H7 (cell line): ENCODE measurements around the gene TGFB2. TPM values are rescaled to one million over a fixed set of nuclear protein-coding genes. Genes with fewer than 3 reads are reported as not detected.
A peak's percentile ranks its signal among the peaks of the same experiment; 100 is the strongest.
"Not testable (repeated sequence)": the region's sequence is repeated elsewhere in the genome, so short reads cannot be mapped to it uniquely, and the experiment has no call there.

Source experiments
- DNase-seq: peaks from one replicate; pipeline ENCODE4 v3.0.0; 2012
- H3K27me3 ChIP-seq: 2 replicates; pipeline ENCODE4 v1.6.0; 2011; ENCODE audit warnings: mild to moderate bottlenecking, low read length; ENCODE audit not compliant: control insufficient read depth, insufficient read depth
- H3K36me3 ChIP-seq: replicated peaks from 2 replicates; pipeline ENCODE4 v1.5.1; 2011; ENCODE audit warnings: low read length; ENCODE audit not compliant: control insufficient read depth, insufficient read depth
- H3K4me3 ChIP-seq: 2 replicates; pipeline ENCODE4 v1.5.1; 2011; ENCODE audit warnings: low read depth, mild to moderate bottlenecking, control low read depth, low read length, moderate library complexity; ENCODE audit not compliant: insufficient read depth
- total RNA-seq: library from RNA; depleted of rRNA; stranded (reverse); fragments of >200 nt; shearing (Covaris generic); gene quantifications from 2 replicates; pipeline ENCODE4 v1.2.3, GENCODE V29; 2014

Gene TGFB2
- total RNA-seq, 1 experiment from 2014 or later = 2.1 TPM

- H3K36me3 ChIP-seq = no peaks in the 10 kb centered on the region
- no peak for DNase-seq
- no peaks in the 10 kb centered on the region for H3K27me3 ChIP-seq
- no peak overlapping the region for H3K4me3 ChIP-seq
Observed at GRCh38 chr1:218317061-218317460, 28.1 kb upstream of the TGFB2 start.

GRCh38 chr1:218320182-218320581 is 25.0 kb upstream of the TGFB2 start:
- H3K4me3 ChIP-seq, H3K27me3 ChIP-seq, H3K36me3 ChIP-seq, DNase-seq: not testable (repeated sequence)

- Histone ChIP-seq H3K27me3 (no peaks in the 10 kb centered on the region), H3K4me3 (no peak overlapping the region), H3K36me3 (no peaks in the 10 kb centered on the region)
- no peak for DNase-seq
Observed at GRCh38 chr1:218322762-218323161, 22.4 kb upstream of the TGFB2 start.

GRCh38 chr1:218323568-218324225 is 21.4 kb upstream of the TGFB2 start:
- no peaks in the 10 kb centered on the region for H3K27me3 ChIP-seq
- no peak overlapping the region for H3K4me3 ChIP-seq
- no peaks in the 10 kb centered on the region for H3K36me3 ChIP-seq
- DNase-seq = no peak

GRCh38 chr1:218324226-218324580 is 20.9 kb upstream of the TGFB2 start:
- Histone ChIP-seq H3K36me3 (no peaks in the 10 kb centered on the region), H3K27me3 (no peaks in the 10 kb centered on the region), H3K4me3 (no peak overlapping the region)
- DNase-seq = no peak

GRCh38 chr1:218328769-218329168 is 16.4 kb upstream of the TGFB2 start:
- H3K27me3 ChIP-seq = no peaks in the 10 kb centered on the region
- H3K4me3 ChIP-seq = no peak overlapping the region
- no peak for DNase-seq
- H3K36me3 ChIP-seq = no peaks in the 10 kb centered on the region

GRCh38 chr1:218330043-218330623 is 15.0 kb upstream of the TGFB2 start:
- Histone ChIP-seq H3K36me3 (no peaks in the 10 kb centered on the region; the same call in 1 of the 2 replicates), H3K4me3 (no peak overlapping the region), H3K27me3 (no peaks in the 10 kb centered on the region)
- peak; percentile 37 for DNase-seq

- no peak for DNase-seq
- H3K36me3 ChIP-seq = no peaks in the 10 kb centered on the region; the same call in 1 of the 2 replicates
- no peak overlapping the region for H3K4me3 ChIP-seq
- no peaks in the 10 kb centered on the region for H3K27me3 ChIP-seq
Observed at GRCh38 chr1:218332416-218332815, 12.7 kb upstream of the TGFB2 start.

- H3K27me3 ChIP-seq = no peaks in the 10 kb centered on the region
- no peak for DNase-seq
- H3K4me3 ChIP-seq = no peak overlapping the region
- no peaks in the 10 kb centered on the region; the same call in 1 of the 2 replicates for H3K36me3 ChIP-seq
Observed at GRCh38 chr1:218336328-218336727, 8.8 kb upstream of the TGFB2 start.

GRCh38 chr1:218339267-218339831 is 5.8 kb upstream of the TGFB2 start:
- H3K27me3 ChIP-seq = peaks cover under 1% of the 10 kb centered on the region; the same call in 1 of the 2 replicates
- DNase-seq = no peak

GRCh38 chr1:218341325-218341724 is 3.8 kb upstream of the TGFB2 start:
- Histone ChIP-seq H3K36me3 (no peaks in the 10 kb centered on the region), H3K27me3 (peaks cover 17% of the 10 kb centered on the region), H3K4me3 (no peak overlapping the region)
- DNase-seq = no peak

More at GRCh38 chr1:218339267-218339831, 5.8 kb upstream of the TGFB2 start:
- Histone ChIP-seq H3K4me3 (no peak overlapping the region), H3K36me3 (no peaks in the 10 kb centered on the region; the same call in 1 of the 2 replicates)

- H3K36me3 ChIP-seq = no peaks in the 10 kb centered on the region
- no peak overlapping the region for H3K4me3 ChIP-seq
- H3K27me3 ChIP-seq = peaks cover 24% of the 10 kb centered on the region
- no peak for DNase-seq
Observed at GRCh38 chr1:218342091-218342490, 3.0 kb upstream of the TGFB2 start.

GRCh38 chr1:218345673-218346390 is 696 bp downstream of the TGFB2 start:
- DNase-seq = peak; percentile 69
- H3K4me3 ChIP-seq = peak overlapping the region; percentile 84
- no peaks in the 10 kb centered on the region for H3K36me3 ChIP-seq
- H3K27me3 ChIP-seq = peaks cover 26% of the 10 kb centered on the region

- no peaks in the 10 kb centered on the region for H3K36me3 ChIP-seq
- H3K4me3 ChIP-seq = peak overlapping the region; percentile 84
- H3K27me3 ChIP-seq = peaks cover 26% of the 10 kb centered on the region
- peak; percentile 61 for DNase-seq
Observed at GRCh38 chr1:218346391-218347204, 1.5 kb downstream of the TGFB2 start.
